PC-9 (cell line): ENCODE results near the gene ZNF487. TPM values are rescaled to one million over a fixed set of nuclear protein-coding genes. Genes with fewer than 3 reads are reported as not detected.

Experiments used
- BruUV-seq: library from RNA; stranded (reverse); fragments of 400-500 nt; replicated peaks from 2 replicates; lab custom pipeline; 2021; lab: Mats Ljungman, UMichigan
- CTCF ChIA-PET: fragments of 300-600 bp; sonication (Branson Sonifier 250); formaldehyde crosslinking; loops from one replicate; lab custom pipeline; 2022; ENCODE audit warnings: antibody characterized with exemption; lab: Charles Lee
- POLR2A ChIA-PET: fragments of 300-600 bp; sonication (Branson Sonifier 250); formaldehyde crosslinking; loops from one replicate; lab custom pipeline; 2022; ENCODE audit warnings: antibody characterized with exemption; ENCODE audit not compliant: unreplicated experiment; lab: Charles Lee
- DNase-seq, 2 experiments: peaks; one replicate each; pipeline versions ENCODE4 v3.0.0 to v3.0.0-alpha.2; 2015 to 2022; ENCODE audit warnings: mixed read lengths in 1 of 2
- H2AFZ ChIP-seq: fragments of 200-600 bp; sonication (generic); 2 replicates; pipeline ENCODE4 v1.8.1; 2017; ENCODE audit warnings: antibody characterized with exemption
- H3F3A ChIP-seq: fragments of 200-600 bp; sonication (generic); 2 replicates; pipeline ENCODE4 v1.8.1; 2017; ENCODE audit warnings: antibody characterized with exemption, mild to moderate bottlenecking, low read depth; ENCODE audit not compliant: insufficient read depth
- H3K27ac ChIP-seq: fragments of 200-600 bp; sonication (generic); 2 replicates; pipeline ENCODE4 v1.6.1; 2016; ENCODE audit warnings: mixed run types
- H3K27me3 ChIP-seq: fragments of 200-600 bp; sonication (generic); 2 replicates; pipeline ENCODE4 v1.6.1; 2016; ENCODE audit warnings: low read depth, mixed run types; ENCODE audit not compliant: insufficient read depth
- H3K36me3 ChIP-seq: fragments of 200-600 bp; sonication (generic); 2 replicates; pipeline ENCODE4 v1.6.1; 2016; ENCODE audit warnings: low read depth, mixed run types
- H3K4me1 ChIP-seq: fragments of 200-600 bp; sonication (generic); replicated peaks from 2 replicates; pipeline ENCODE4 v1.6.1; 2016; ENCODE audit warnings: mixed run types; ENCODE audit not compliant: insufficient read depth
- H3K4me2 ChIP-seq: fragments of 200-600 bp; sonication (generic); 2 replicates; pipeline ENCODE4 v1.6.1; 2017; ENCODE audit warnings: mixed run types
- H3K4me3 ChIP-seq: fragments of 200-600 bp; sonication (generic); 2 replicates; pipeline ENCODE4 v1.6.1; 2016; ENCODE audit warnings: mixed run types
- H3K79me2 ChIP-seq: fragments of 200-600 bp; sonication (generic); 2 replicates; pipeline ENCODE4 v1.6.1; 2017; ENCODE audit warnings: low read depth, mixed run types
- H3K9me2 ChIP-seq: fragments of 200-600 bp; sonication (generic); 2 replicates; pipeline ENCODE4 v1.8.1; 2017; ENCODE audit warnings: mild to moderate bottlenecking; ENCODE audit not compliant: insufficient read depth
- H3K9me3 ChIP-seq: fragments of 200-600 bp; sonication (generic); 2 replicates; pipeline ENCODE4 v1.8.1; 2016; ENCODE audit warnings: low read depth; ENCODE audit not compliant: insufficient read depth
- H4K20me1 ChIP-seq: fragments of 200-600 bp; sonication (generic); 2 replicates; pipeline ENCODE4 v1.8.1; 2017; ENCODE audit not compliant: insufficient read depth
- CTCF ChIP-seq: fragments of 200-600 bp; sonication (generic); conservative IDR thresholded peaks from 2 replicates; pipeline ENCODE4 v1.6.1; 2017; ENCODE audit warnings: mixed run types, antibody characterized with exemption, mild to moderate bottlenecking, moderate library complexity
- EZH2 ChIP-seq: fragments of 200-600 bp; sonication (generic); IDR thresholded peaks from 2 replicates; pipeline ENCODE4 v1.8.0; 2017; ENCODE audit warnings: antibody characterized with exemption, low read depth
- intact Hi-C: fragments of 100-400 bp; cut with micrococcal nuclease; formaldehyde crosslinking; loops from one replicate; pipeline ENCODE4 v1.10.0; 2022; ENCODE audit not compliant: unreplicated experiment
- total RNA-seq: library from RNA; stranded (reverse); gene quantifications from 2 replicates; pipeline ENCODE4 v1.2.3, GENCODE V29; 2021

The ZNF487 gene
- total RNA-seq, 1 experiment from 2014 or later = 14.5 TPM

- Histone ChIP-seq H3K4me2 (peak overlapping the region; percentile 90), H3K36me3 (peaks cover 12% of the 10 kb centered on the region), H3K4me1 (peaks cover 40% of the 10 kb centered on the region), H3K79me2 (peaks cover 72% of the 10 kb centered on the region), H4K20me1 (peaks cover 42% of the 10 kb centered on the region), H2AFZ (peak overlapping the region; percentile 72), H3K27ac (peak overlapping the region; percentile 90), H3F3A (peaks cover 56% of the 10 kb centered on the region), H3K9me2 (no peaks in the 10 kb centered on the region), H3K4me3 (peak overlapping the region; percentile 98), H3K27me3 (no peaks in the 10 kb centered on the region), H3K9me3 (no peaks in the 10 kb centered on the region)
- intact Hi-C loops = loop anchor here (1.0 kb wide), 2 partner anchors 10 to 29 kb away; no protein-coding TSS in a partner anchor
- no TSS peak for BruUV-seq
- ChIA-PET CTCF (interaction anchor here (0.7 kb wide), 1 partner anchor 30 kb away, joined by 3 read pairs; no protein-coding TSS in a partner anchor), POLR2A (interaction anchor here (0.5 to 0.7 kb wide), 5 partner anchors 11 to 237 kb away, joined by 3 to 15 read pairs (median 4); no protein-coding TSS in a partner anchor)
- DNase-seq = peak; percentile 86
- TF ChIP-seq CTCF = 0 out of 2 replicates have a peak, but pooled peaks have one; percentile 30
- TF ChIP-seq EZH2 = no peak
Measured at GRCh38 chr10:43407576-43408330, 29.2 kb upstream of the ZNF487 start.

DNA sequence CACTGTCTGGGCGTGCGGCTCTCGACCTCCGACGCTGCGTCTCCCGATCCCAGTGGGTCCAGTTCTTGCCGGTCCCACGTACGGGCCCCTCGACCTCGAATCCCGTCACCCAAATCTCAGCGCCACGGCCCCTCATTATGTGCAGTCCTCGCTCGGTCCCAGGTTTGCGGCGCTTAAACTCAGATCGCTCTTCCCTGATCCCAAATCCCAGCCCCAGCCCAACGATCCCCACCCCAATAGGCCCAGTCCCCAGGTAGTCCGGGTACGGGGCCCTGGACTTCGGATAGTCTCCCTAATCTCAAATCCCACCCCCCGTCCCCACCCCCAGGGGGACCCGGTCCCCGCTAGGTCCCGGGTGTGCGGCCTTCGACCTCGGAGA, 28.6 kb upstream of the ZNF487 start:
- POLR2A ChIA-PET = no interaction called here
- peak overlapping the region; percentile 72; the same call in 1 of the 2 replicates for H2AFZ ChIP-seq
- CTCF ChIA-PET = no interaction called here

More for the DNA sequence above, 28.6 kb upstream of the ZNF487 start:
- Histone ChIP-seq H3K9me2 (no peaks in the 10 kb centered on the region), H3K79me2 (peaks cover 66% of the 10 kb centered on the region), H3F3A (peaks cover 50% of the 10 kb centered on the region), H3K27ac (peak overlapping the region; percentile 90), H3K27me3 (no peaks in the 10 kb centered on the region), H3K4me1 (peaks cover 34% of the 10 kb centered on the region), H4K20me1 (peaks cover 36% of the 10 kb centered on the region), H3K4me2 (peak overlapping the region; percentile 90), H3K9me3 (no peaks in the 10 kb centered on the region), H3K4me3 (peak overlapping the region; percentile 98), H3K36me3 (peaks cover 7% of the 10 kb centered on the region)
- no TSS peak for BruUV-seq
- intact Hi-C loops = no loop called here
- TF ChIP-seq EZH2 = no peak
- TF ChIP-seq CTCF = no peak; the same call in 1 of the 2 replicates
- no peak for DNase-seq
